Memory B cell (primary cell): ENCODE measurements around the gene OR9I1.

Experiments used
- ATAC-seq: fragments of 150-1000 bp; cut with Tn5 transposase; 2 replicates; pipeline ENCODE4 v1.10.0; 2021; ENCODE audit warnings: low read depth, mild to moderate bottlenecking, moderate library complexity
- DNase-seq, 2 donors: peaks; one replicate each; pipeline ENCODE4 v3.0.0; 2022; ENCODE audit warnings: low spot score in 2 of 2
- H3K27ac Mint-ChIP-seq: one replicate; pipeline ENCODE4 v1.8.0; 2022; ENCODE audit warnings: mild to moderate bottlenecking, moderate library complexity, mixed read lengths
- H3K27me3 Mint-ChIP-seq: one replicate; pipeline ENCODE4 v1.8.0; 2022; ENCODE audit warnings: mixed read lengths
- H3K36me3 Mint-ChIP-seq: one replicate; pipeline ENCODE4 v1.8.0; 2022; ENCODE audit warnings: mild to moderate bottlenecking, mixed read lengths
- H3K4me1 Mint-ChIP-seq: one replicate; pipeline ENCODE4 v1.8.0; 2022; ENCODE audit warnings: mixed read lengths
- H3K4me3 Mint-ChIP-seq: one replicate; pipeline ENCODE4 v1.8.0; 2022; ENCODE audit warnings: mild to moderate bottlenecking, moderate library complexity, mixed read lengths
- H3K9me3 Mint-ChIP-seq: one replicate; pipeline ENCODE4 v1.8.0; 2022; ENCODE audit warnings: mixed read lengths

OR9I1 gene

DNA sequence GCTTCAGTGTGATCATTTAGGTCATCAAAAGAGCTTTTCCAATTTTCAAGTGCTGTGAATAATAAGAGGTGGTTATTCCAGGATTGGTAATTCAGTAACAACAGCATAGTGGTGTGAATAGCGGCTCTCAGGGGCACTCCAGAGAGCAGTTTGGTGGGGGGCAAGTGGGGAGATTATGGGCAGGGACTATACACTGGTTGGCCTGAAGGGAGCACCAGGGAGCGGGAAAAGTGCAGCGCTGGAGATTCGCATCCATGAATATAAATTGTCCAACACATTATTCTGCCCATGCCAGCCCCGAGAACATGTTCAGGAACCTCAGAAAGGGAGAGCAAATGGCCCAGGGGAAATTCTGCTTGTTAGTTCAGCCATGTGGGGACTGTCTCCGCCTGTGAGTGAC lies 56.7 kb downstream of the OR9I1 start:
- peaks cover 3% of the 10 kb centered on the region for H3K9me3 Mint-ChIP-seq
- no peaks in the 10 kb centered on the region for H3K4me1 Mint-ChIP-seq

DNA sequence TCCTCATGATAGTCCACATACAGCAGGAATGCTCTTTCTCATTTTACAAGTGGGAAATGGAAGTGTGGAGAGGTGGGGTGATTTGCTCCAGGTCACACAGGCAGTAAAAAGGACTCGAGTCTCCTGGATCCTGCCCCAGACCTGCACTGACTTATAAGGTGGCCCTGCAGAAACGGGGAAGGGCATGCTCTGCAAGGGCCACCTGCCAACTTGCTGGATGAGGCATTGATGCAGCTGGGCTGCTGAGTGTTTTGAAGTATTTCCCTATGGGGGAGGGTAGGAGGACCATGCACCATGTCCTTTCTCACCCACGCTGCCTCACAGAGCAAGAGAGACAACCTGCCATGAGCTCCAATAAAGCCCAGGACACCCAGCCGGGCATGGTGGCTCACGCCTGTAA lies 57.6 kb downstream of the OR9I1 start:
- Mint-ChIP-seq H3K9me3 (peaks cover 3% of the 10 kb centered on the region), H3K27me3 (peaks cover 7% of the 10 kb centered on the region), H3K27ac (no peak overlapping the region), H3K36me3 (no peaks in the 10 kb centered on the region), H3K4me3 (no peak overlapping the region), H3K4me1 (no peaks in the 10 kb centered on the region)
- ATAC-seq (no peak), DNase-seq (no peak)

More for the DNA sequence above, 56.7 kb downstream of the OR9I1 start:
- H3K4me3 Mint-ChIP-seq, result no peak overlapping the region
- H3K36me3 Mint-ChIP-seq, result no peaks in the 10 kb centered on the region
- no peak for ATAC-seq
- no peak for DNase-seq
- H3K27me3 Mint-ChIP-seq, result peaks cover 7% of the 10 kb centered on the region
- H3K27ac Mint-ChIP-seq, result no peak overlapping the region
